ENCODE data around the gene ADAM22.

Gene ADAM22

GRCh38 chr7:88169717-88170320 lies 235.8 kb downstream of the ADAM22 start:
- peak; percentile 60 for DNase-seq (ENCODE audit: low read depth)
- Histone ChIP-seq H3K9ac (ENCODE audit: low read length) (no peak overlapping the region), H3K4me1 (ENCODE audit: control insufficient read depth, insufficient read depth, low read length) (no peaks in the 10 kb centered on the region), H3K9me3 (ENCODE audit: control insufficient read depth, low read length) (no peaks in the 10 kb centered on the region), H3K27me3 (replicated peaks; ENCODE audit: control insufficient read depth, insufficient read depth, low read length) (no peaks in the 10 kb centered on the region), H3K36me3 (ENCODE audit: control insufficient read depth, insufficient read depth, low read length, severe bottlenecking) (no peaks in the 10 kb centered on the region), H3K4me3 (ENCODE audit: low read length) (no peak overlapping the region)

GRCh38 chr7:88172842-88173241 lies 238.8 kb downstream of the ADAM22 start:
- Histone ChIP-seq H3K27me3 (replicated peaks; ENCODE audit: control insufficient read depth, insufficient read depth, low read length) (no peaks in the 10 kb centered on the region), H3K9ac (ENCODE audit: low read length) (no peak overlapping the region), H3K36me3 (ENCODE audit: control insufficient read depth, insufficient read depth, low read length, severe bottlenecking) (no peaks in the 10 kb centered on the region), H3K9me3 (ENCODE audit: control insufficient read depth, low read length) (no peaks in the 10 kb centered on the region), H3K4me3 (ENCODE audit: low read length) (no peak overlapping the region), H3K4me1 (ENCODE audit: control insufficient read depth, insufficient read depth, low read length) (no peaks in the 10 kb centered on the region)
- DNase-seq (ENCODE audit: low read depth) = no peak

GRCh38 chr7:88176190-88176589 lies 242.1 kb downstream of the ADAM22 start:
- H3K4me1 ChIP-seq (ENCODE audit: control insufficient read depth, insufficient read depth, low read length) = peaks cover 3% of the 10 kb centered on the region
- H3K27me3 ChIP-seq (replicated peaks; ENCODE audit: control insufficient read depth, insufficient read depth, low read length) = no peaks in the 10 kb centered on the region
- no peak for DNase-seq (ENCODE audit: low read depth)
- H3K36me3 ChIP-seq (ENCODE audit: control insufficient read depth, insufficient read depth, low read length, severe bottlenecking) = no peaks in the 10 kb centered on the region
- no peak overlapping the region for H3K4me3 ChIP-seq (ENCODE audit: low read length)
- no peaks in the 10 kb centered on the region for H3K9me3 ChIP-seq (ENCODE audit: control insufficient read depth, low read length)
- no peak overlapping the region for H3K9ac ChIP-seq (ENCODE audit: low read length)

GRCh38 chr7:88183051-88183450 lies 249.0 kb downstream of the ADAM22 start:
- Histone ChIP-seq H3K9ac (ENCODE audit: low read length) (no peak overlapping the region), H3K36me3 (ENCODE audit: control insufficient read depth, insufficient read depth, low read length, severe bottlenecking) (no peaks in the 10 kb centered on the region), H3K27me3 (replicated peaks; ENCODE audit: control insufficient read depth, insufficient read depth, low read length) (no peaks in the 10 kb centered on the region), H3K4me3 (ENCODE audit: low read length) (no peak overlapping the region), H3K9me3 (ENCODE audit: control insufficient read depth, low read length) (no peaks in the 10 kb centered on the region), H3K4me1 (ENCODE audit: control insufficient read depth, insufficient read depth, low read length) (peaks cover 18% of the 10 kb centered on the region)
- no peak for DNase-seq (ENCODE audit: low read depth)

- Histone ChIP-seq H3K36me3 (ENCODE audit: control insufficient read depth, insufficient read depth, low read length, severe bottlenecking) (no peaks in the 10 kb centered on the region), H3K4me3 (ENCODE audit: low read length) (peak overlapping the region; percentile 38), H3K9ac (ENCODE audit: low read length) (peak overlapping the region; percentile 19), H3K4me1 (ENCODE audit: control insufficient read depth, insufficient read depth, low read length) (peaks cover 18% of the 10 kb centered on the region), H3K9me3 (ENCODE audit: control insufficient read depth, low read length) (no peaks in the 10 kb centered on the region), H3K27me3 (replicated peaks; ENCODE audit: control insufficient read depth, insufficient read depth, low read length) (no peaks in the 10 kb centered on the region)
- DNase-seq (ENCODE audit: low read depth) = peak; percentile 9
Measured at GRCh38 chr7:88184848-88185304, 250.8 kb downstream of the ADAM22 start.

GRCh38 chr7:88185650-88186049 lies 251.6 kb downstream of the ADAM22 start:
- Histone ChIP-seq H3K36me3 (ENCODE audit: control insufficient read depth, insufficient read depth, low read length, severe bottlenecking) (no peaks in the 10 kb centered on the region), H3K9ac (ENCODE audit: low read length) (no peak overlapping the region), H3K4me1 (ENCODE audit: control insufficient read depth, insufficient read depth, low read length) (peaks cover 15% of the 10 kb centered on the region), H3K27me3 (replicated peaks; ENCODE audit: control insufficient read depth, insufficient read depth, low read length) (no peaks in the 10 kb centered on the region), H3K4me3 (ENCODE audit: low read length) (peak overlapping the region; percentile 38), H3K9me3 (ENCODE audit: control insufficient read depth, low read length) (no peaks in the 10 kb centered on the region)
- no peak for DNase-seq (ENCODE audit: low read depth)

- H3K4me1 ChIP-seq (ENCODE audit: control insufficient read depth, insufficient read depth, low read length) = peaks cover 15% of the 10 kb centered on the region
- no peak overlapping the region for H3K9ac ChIP-seq (ENCODE audit: low read length)
- H3K4me3 ChIP-seq (ENCODE audit: low read length) = no peak overlapping the region
- DNase-seq (ENCODE audit: low read depth) = no peak
- H3K27me3 ChIP-seq (replicated peaks; ENCODE audit: control insufficient read depth, insufficient read depth, low read length) = no peaks in the 10 kb centered on the region
- H3K36me3 ChIP-seq (ENCODE audit: control insufficient read depth, insufficient read depth, low read length, severe bottlenecking) = no peaks in the 10 kb centered on the region
- H3K9me3 ChIP-seq (ENCODE audit: control insufficient read depth, low read length) = no peaks in the 10 kb centered on the region
Measured at GRCh38 chr7:88191911-88192310, 257.9 kb downstream of the ADAM22 start.

- H3K4me1 ChIP-seq (ENCODE audit: control insufficient read depth, insufficient read depth, low read length) = no peaks in the 10 kb centered on the region
- H3K9me3 ChIP-seq (ENCODE audit: control insufficient read depth, low read length) = no peaks in the 10 kb centered on the region
- H3K9ac ChIP-seq (ENCODE audit: low read length) = no peak overlapping the region
- no peaks in the 10 kb centered on the region for H3K27me3 ChIP-seq (replicated peaks; ENCODE audit: control insufficient read depth, insufficient read depth, low read length)
- H3K4me3 ChIP-seq (ENCODE audit: low read length) = no peak overlapping the region
- DNase-seq (ENCODE audit: low read depth) = no peak
- peaks cover 28% of the 10 kb centered on the region for H3K36me3 ChIP-seq (ENCODE audit: control insufficient read depth, insufficient read depth, low read length, severe bottlenecking)
Measured at GRCh38 chr7:88200261-88200660, 266.2 kb downstream of the ADAM22 start.

GRCh38 chr7:88200789-88201188 lies 266.7 kb downstream of the ADAM22 start:
- no peak for DNase-seq (ENCODE audit: low read depth)
- H3K4me1 ChIP-seq (ENCODE audit: control insufficient read depth, insufficient read depth, low read length) = no peaks in the 10 kb centered on the region
- peaks cover 33% of the 10 kb centered on the region for H3K36me3 ChIP-seq (ENCODE audit: control insufficient read depth, insufficient read depth, low read length, severe bottlenecking)
- H3K9me3 ChIP-seq (ENCODE audit: control insufficient read depth, low read length) = no peaks in the 10 kb centered on the region
- no peak overlapping the region for H3K9ac ChIP-seq (ENCODE audit: low read length)
- no peaks in the 10 kb centered on the region for H3K27me3 ChIP-seq (replicated peaks; ENCODE audit: control insufficient read depth, insufficient read depth, low read length)
- H3K4me3 ChIP-seq (ENCODE audit: low read length) = no peak overlapping the region

GRCh38 chr7:88201305-88201704 lies 267.3 kb downstream of the ADAM22 start:
- H3K4me1 ChIP-seq (ENCODE audit: control insufficient read depth, insufficient read depth, low read length) = no peaks in the 10 kb centered on the region
- no peaks in the 10 kb centered on the region for H3K27me3 ChIP-seq (replicated peaks; ENCODE audit: control insufficient read depth, insufficient read depth, low read length)
- no peaks in the 10 kb centered on the region for H3K9me3 ChIP-seq (ENCODE audit: control insufficient read depth, low read length)
- peaks cover 39% of the 10 kb centered on the region for H3K36me3 ChIP-seq (ENCODE audit: control insufficient read depth, insufficient read depth, low read length, severe bottlenecking)
- no peak overlapping the region for H3K9ac ChIP-seq (ENCODE audit: low read length)
- no peak for DNase-seq (ENCODE audit: low read depth)
- no peak overlapping the region for H3K4me3 ChIP-seq (ENCODE audit: low read length)

- H3K36me3 ChIP-seq (ENCODE audit: control insufficient read depth, insufficient read depth, low read length, severe bottlenecking) = peaks cover 48% of the 10 kb centered on the region
- H3K4me1 ChIP-seq (ENCODE audit: control insufficient read depth, insufficient read depth, low read length) = no peaks in the 10 kb centered on the region
- H3K4me3 ChIP-seq (ENCODE audit: low read length) = no peak overlapping the region
- H3K27me3 ChIP-seq (replicated peaks; ENCODE audit: control insufficient read depth, insufficient read depth, low read length) = no peaks in the 10 kb centered on the region
- no peak overlapping the region for H3K9ac ChIP-seq (ENCODE audit: low read length)
- H3K9me3 ChIP-seq (ENCODE audit: control insufficient read depth, low read length) = no peaks in the 10 kb centered on the region
- no peak for DNase-seq (ENCODE audit: low read depth)
Measured at GRCh38 chr7:88202278-88202677, 268.2 kb downstream of the ADAM22 start.

- Histone ChIP-seq H3K4me1 (ENCODE audit: control insufficient read depth, insufficient read depth, low read length) (no peaks in the 10 kb centered on the region), H3K27me3 (replicated peaks; ENCODE audit: control insufficient read depth, insufficient read depth, low read length) (no peaks in the 10 kb centered on the region), H3K9me3 (ENCODE audit: control insufficient read depth, low read length) (no peaks in the 10 kb centered on the region), H3K9ac (ENCODE audit: low read length) (no peak overlapping the region), H3K4me3 (ENCODE audit: low read length) (no peak overlapping the region), H3K36me3 (ENCODE audit: control insufficient read depth, insufficient read depth, low read length, severe bottlenecking) (peaks cover 54% of the 10 kb centered on the region)
- no peak for DNase-seq (ENCODE audit: low read depth)
Measured at GRCh38 chr7:88202799-88203198, 268.7 kb downstream of the ADAM22 start.
